ENCODE measurements around the gene MINK1. TPM values are rescaled to one million over a fixed set of nuclear protein-coding genes. Genes with fewer than 3 reads are reported as not detected.

The MINK1 gene
- total and polyA plus RNA-seq, 2 of the 13 experiments (the other 11 are each of a cell fraction or from before 2014, with no cell fraction given) = 17.2 to 63.9 TPM

- peak; percentile 71 for TF ChIP-seq ZNF770 (CRISPR knock-in tag; IDR thresholded peaks at IDR 0.05)
- no peak for TF ChIP-seq PCBP2 (optimal IDR thresholded peaks at IDR 0.05; ENCODE audit: low read depth, low read length, poor library complexity, severe bottlenecking)
- no peak for TF ChIP-seq SYNCRIP (IDR thresholded peaks at IDR 0.05; ENCODE audit: insufficient read depth, low read depth, low read length)
- peak; percentile 67; the same call in 1 of the 2 replicates for TF ChIP-seq CEBPB (IDR thresholded peaks at IDR 0.05; ENCODE audit: borderline replicate concordance, low read depth, low read length)
- no peak for TF ChIP-seq PLRG1 (conservative IDR thresholded peaks at IDR 0.05)
- TF ChIP-seq ZNF382 (CRISPR knock-in tag; IDR thresholded peaks at IDR 0.05; ENCODE audit: borderline replicate concordance) = no peak
- 0 out of 2 replicates have a peak, but pooled peaks have one; percentile 28 for TF ChIP-seq KLF13 (CRISPR knock-in tag; IDR thresholded peaks at IDR 0.05)
- TF ChIP-seq ZNF644 (CRISPR knock-in tag; IDR thresholded peaks at IDR 0.05; ENCODE audit: low read depth) = no peak
- TF ChIP-seq KDM4B (CRISPR knock-in tag; IDR thresholded peaks at IDR 0.05) = peak; percentile 36; the same call in 1 of the 2 replicates
- TF ChIP-seq CAMTA2 (CRISPR knock-in tag; IDR thresholded peaks at IDR 0.05; ENCODE audit: borderline replicate concordance) = no peak
- no peak; the same call in 1 of the 2 replicates for TF ChIP-seq ZNF788 (CRISPR knock-in tag; IDR thresholded peaks at IDR 0.05; ENCODE audit: borderline replicate concordance)
- 0 out of 2 replicates have a peak, but pooled peaks have one; percentile 63 for TF ChIP-seq KDM3A (CRISPR knock-in tag; IDR thresholded peaks at IDR 0.05; ENCODE audit: low read depth)
- 0 out of 2 replicates have a peak, but pooled peaks have one; percentile 12 for TF ChIP-seq ZNF800 (CRISPR knock-in tag; IDR thresholded peaks at IDR 0.05)
- 0 out of 2 replicates have a peak, but pooled peaks have one; percentile 40 for TF ChIP-seq BATF2 (CRISPR knock-in tag; IDR thresholded peaks at IDR 0.05)
- TF ChIP-seq, protein P1, sequence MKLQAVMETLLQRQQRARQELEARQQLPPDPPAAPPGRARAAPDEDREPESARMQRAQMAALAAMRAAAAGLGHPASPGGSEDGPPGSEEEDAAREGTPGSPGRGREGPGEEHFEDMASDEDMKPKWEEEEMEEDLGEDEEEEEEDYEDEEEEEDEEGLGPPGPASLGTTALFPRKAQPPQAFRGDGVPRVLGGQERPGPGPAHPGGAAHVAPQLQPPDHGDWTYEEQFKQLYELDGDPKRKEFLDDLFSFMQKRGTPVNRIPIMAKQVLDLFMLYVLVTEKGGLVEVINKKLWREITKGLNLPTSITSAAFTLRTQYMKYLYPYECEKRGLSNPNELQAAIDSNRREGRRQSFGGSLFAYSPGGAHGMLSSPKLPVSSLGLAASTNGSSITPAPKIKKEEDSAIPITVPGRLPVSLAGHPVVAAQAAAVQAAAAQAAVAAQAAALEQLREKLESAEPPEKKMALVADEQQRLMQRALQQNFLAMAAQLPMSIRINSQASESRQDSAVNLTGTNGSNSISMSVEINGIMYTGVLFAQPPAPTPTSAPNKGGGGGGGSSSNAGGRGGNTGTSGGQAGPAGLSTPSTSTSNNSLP (IDR thresholded peaks at IDR 0.05; ENCODE audit: low read depth, low read length) = no peak
- no peak for TF ChIP-seq ZSCAN25 (CRISPR knock-in tag; IDR thresholded peaks at IDR 0.05)
- TF ChIP-seq CREB1 (IDR thresholded peaks at IDR 0.05) = peak; percentile 3; the same call in 1 of the 2 replicates
- TF ChIP-seq CREB1 (CRISPR knock-in tag; IDR thresholded peaks at IDR 0.05) = no peak
- TF ChIP-seq ZNF746 (CRISPR knock-in tag; IDR thresholded peaks at IDR 0.05) = no peak
- TF ChIP-seq, protein P2, sequence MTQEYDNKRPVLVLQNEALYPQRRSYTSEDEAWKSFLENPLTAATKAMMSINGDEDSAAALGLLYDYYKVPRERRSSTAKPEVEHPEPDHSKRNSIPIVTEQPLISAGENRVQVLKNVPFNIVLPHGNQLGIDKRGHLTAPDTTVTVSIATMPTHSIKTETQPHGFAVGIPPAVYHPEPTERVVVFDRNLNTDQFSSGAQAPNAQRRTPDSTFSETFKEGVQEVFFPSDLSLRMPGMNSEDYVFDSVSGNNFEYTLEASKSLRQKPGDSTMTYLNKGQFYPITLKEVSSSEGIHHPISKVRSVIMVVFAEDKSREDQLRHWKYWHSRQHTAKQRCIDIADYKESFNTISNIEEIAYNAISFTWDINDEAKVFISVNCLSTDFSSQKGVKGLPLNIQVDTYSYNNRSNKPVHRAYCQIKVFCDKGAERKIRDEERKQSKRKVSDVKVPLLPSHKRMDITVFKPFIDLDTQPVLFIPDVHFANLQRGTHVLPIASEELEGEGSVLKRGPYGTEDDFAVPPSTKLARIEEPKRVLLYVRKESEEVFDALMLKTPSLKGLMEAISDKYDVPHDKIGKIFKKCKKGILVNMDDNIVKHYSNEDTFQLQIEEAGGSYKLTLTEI (CRISPR knock-in tag; conservative IDR thresholded peaks at IDR 0.05) = no peak
- peak; percentile 70 for TF ChIP-seq ZNF121 (CRISPR knock-in tag; IDR thresholded peaks at IDR 0.05)
- no peak for TF ChIP-seq ZNF891 (CRISPR knock-in tag; IDR thresholded peaks at IDR 0.05)
Observed at GRCh38 chr17:4908711-4909496, 75.8 kb downstream of the MINK1 start (continued).
